KOPT-K1 (cell line): ENCODE results near the gene GRB7.
"Not testable (repeated sequence)": the region's sequence is repeated elsewhere in the genome, so short reads cannot be mapped to it uniquely, and the experiment has no call there.

ENCODE experiments used
- H3K27ac ChIP-seq: fragments of 200-600 bp; sonication (generic); 2 replicates; pipeline ENCODE4 v1.5.1; 2016; ENCODE audit warnings: antibody characterized with exemption, mild to moderate bottlenecking, low read depth, low read length; ENCODE audit not compliant: poor library complexity, severe bottlenecking
- H3K36me3 ChIP-seq: fragments of 200-600 bp; sonication (generic); 2 replicates; pipeline ENCODE4 v1.5.1; 2017; ENCODE audit warnings: antibody characterized with exemption, mild to moderate bottlenecking, low read length, moderate library complexity; ENCODE audit not compliant: insufficient read depth
- H3K9me3 ChIP-seq: fragments of 200-600 bp; sonication (generic); 2 replicates; pipeline ENCODE4 v1.5.1; 2017; ENCODE audit warnings: antibody characterized with exemption, low read length, mild to moderate bottlenecking; ENCODE audit not compliant: insufficient read depth, poor library complexity, severe bottlenecking

Gene GRB7

GRCh38 chr17:39717660-39718059, 20.1 kb upstream of the GRB7 start:
- no peaks in the 10 kb centered on the region for H3K36me3 ChIP-seq

GRCh38 chr17:39719563-39720355, 18.0 kb upstream of the GRB7 start:
- H3K36me3 ChIP-seq = no peaks in the 10 kb centered on the region
- H3K9me3 ChIP-seq = no peaks in the 10 kb centered on the region
- H3K27ac ChIP-seq = no peak overlapping the region

More at GRCh38 chr17:39717660-39718059, 20.1 kb upstream of the GRB7 start:
- Histone ChIP-seq H3K27ac (no peak overlapping the region), H3K9me3 (no peaks in the 10 kb centered on the region)

- Histone ChIP-seq H3K9me3 (no peaks in the 10 kb centered on the region), H3K36me3 (peaks cover 9% of the 10 kb centered on the region; the same call in 1 of the 2 replicates), H3K27ac (no peak overlapping the region)
Measured at GRCh38 chr17:39722104-39722503, 15.6 kb upstream of the GRB7 start.

- Histone ChIP-seq H3K36me3 (peaks cover 20% of the 10 kb centered on the region), H3K27ac (no peak overlapping the region)
Measured at GRCh38 chr17:39722965-39723848, 14.5 kb upstream of the GRB7 start.

GRCh38 chr17:39724731-39725130, 13.0 kb upstream of the GRB7 start:
- Histone ChIP-seq H3K27ac (no peak overlapping the region), H3K36me3 (peaks cover 33% of the 10 kb centered on the region), H3K9me3 (no peaks in the 10 kb centered on the region)

More at GRCh38 chr17:39722965-39723848, 14.5 kb upstream of the GRB7 start:
- H3K9me3 ChIP-seq = no peaks in the 10 kb centered on the region

GRCh38 chr17:39725923-39726322, 11.8 kb upstream of the GRB7 start:
- not testable (repeated sequence) for H3K27ac ChIP-seq, H3K9me3 ChIP-seq
- H3K36me3 ChIP-seq = peaks cover 33% of the 10 kb centered on the region

- Histone ChIP-seq H3K36me3 (peaks cover 33% of the 10 kb centered on the region), H3K27ac (no peak overlapping the region), H3K9me3 (no peaks in the 10 kb centered on the region)
Measured at GRCh38 chr17:39726617-39727016, 11.1 kb upstream of the GRB7 start.

- peaks cover 33% of the 10 kb centered on the region for H3K36me3 ChIP-seq
- no peak overlapping the region for H3K27ac ChIP-seq
- no peaks in the 10 kb centered on the region for H3K9me3 ChIP-seq
Measured at GRCh38 chr17:39727556-39727955, 10.2 kb upstream of the GRB7 start.

GRCh38 chr17:39729280-39729851, 8.4 kb upstream of the GRB7 start:
- H3K27ac ChIP-seq = peak overlapping the region; percentile 85
- no peaks in the 10 kb centered on the region for H3K9me3 ChIP-seq
- peaks cover 33% of the 10 kb centered on the region for H3K36me3 ChIP-seq

GRCh38 chr17:39730095-39730921, 7.4 kb upstream of the GRB7 start, which contains the start of gene MIEN1:
MIEN1 (minus strand) TSS chr17:39730532; CDS start chr17:39730495, 37 bp downstream.
- Histone ChIP-seq H3K27ac (peak within 1 kb of the TSS; percentile 85), H3K36me3 (peaks cover 33% of the 10 kb centered on the region), H3K9me3 (no peaks in the 10 kb centered on the region)

- Histone ChIP-seq H3K36me3 (peaks cover 19% of the 10 kb centered on the region), H3K9me3 (no peaks in the 10 kb centered on the region), H3K27ac (no peak overlapping the region)
Measured at GRCh38 chr17:39732586-39732985, 5.2 kb upstream of the GRB7 start.

GRCh38 chr17:39735882-39736281, 1.9 kb upstream of the GRB7 start:
- Histone ChIP-seq H3K9me3 (no peaks in the 10 kb centered on the region), H3K36me3 (no peaks in the 10 kb centered on the region), H3K27ac (no peak overlapping the region)

GRCh38 chr17:39736319-39737165, 1.2 kb upstream of the GRB7 start:
- Histone ChIP-seq H3K9me3 (no peaks in the 10 kb centered on the region), H3K36me3 (no peaks in the 10 kb centered on the region), H3K27ac (no peak overlapping the region)
